Neural cell (in vitro differentiated cells): ENCODE data around the gene TAOK1. TPM values are rescaled to one million over a fixed set of nuclear protein-coding genes. Genes with fewer than 3 reads are reported as not detected.

Experiments used
- H2AFZ ChIP-seq: fragments of 200-600, 300-800 bp; sonication (generic), shearing (Covaris generic); 2 replicates; pipeline ENCODE4 v1.6.0; 2014; ENCODE audit warnings: low read depth, mild to moderate bottlenecking, antibody characterized with exemption, low read length, moderate library complexity
- H3F3A ChIP-seq: fragments of 200-600 bp; shearing (Covaris generic); 2 replicates; pipeline ENCODE4 v1.6.1; 2016; ENCODE audit warnings: mild to moderate bottlenecking, moderate library complexity, mixed read lengths, antibody characterized with exemption, low read length; ENCODE audit not compliant: insufficient read depth, poor library complexity, severe bottlenecking
- H3K27ac ChIP-seq: fragments of 200-600, 300-800 bp; sonication (generic), shearing (Covaris generic); 2 replicates; pipeline ENCODE4 v1.5.1; 2014; ENCODE audit warnings: mild to moderate bottlenecking, low read length, moderate library complexity
- H3K27me3 ChIP-seq: fragments of 300-800, 200-600 bp; sonication (generic), shearing (Covaris generic); 2 replicates; pipeline ENCODE4 v1.6.0; 2014; ENCODE audit warnings: mild to moderate bottlenecking, low read depth, low read length, moderate library complexity; ENCODE audit not compliant: insufficient read depth
- H3K36me3 ChIP-seq: fragments of 300-800, 200-600 bp; sonication (generic), shearing (Covaris generic); 2 replicates; pipeline ENCODE4 v1.5.1; 2014; ENCODE audit warnings: mild to moderate bottlenecking, antibody characterized with exemption, low read length, moderate library complexity; ENCODE audit not compliant: insufficient read depth
- H3K4me2 ChIP-seq: fragments of 300-800, 200-600 bp; sonication (generic), shearing (Covaris generic); 2 replicates; pipeline ENCODE4 v1.6.0; 2014; ENCODE audit warnings: mild to moderate bottlenecking, low read length
- H3K4me3 ChIP-seq: fragments of 300-800, 200-600 bp; sonication (generic), shearing (Covaris generic); 2 replicates; pipeline ENCODE4 v1.5.1; 2014; ENCODE audit warnings: mild to moderate bottlenecking, low read length, moderate library complexity
- H3K79me2 ChIP-seq: fragments of 200-600 bp; shearing (Covaris generic); replicated peaks from 2 replicates; pipeline ENCODE4 v1.6.0; 2014; ENCODE audit warnings: mild to moderate bottlenecking, low read length, moderate library complexity; ENCODE audit not compliant: insufficient read depth
- H3K9ac ChIP-seq: fragments of 300-800, 200-600 bp; sonication (generic), shearing (Covaris generic); 2 replicates; pipeline ENCODE4 v1.6.1; 2016; ENCODE audit warnings: mild to moderate bottlenecking, low read length, mixed read lengths
- H3K9me2 ChIP-seq: fragments of 200-600 bp; shearing (Covaris generic); 2 replicates; pipeline ENCODE4 v1.6.1; 2016; ENCODE audit warnings: mild to moderate bottlenecking, low read length, mixed read lengths; ENCODE audit not compliant: insufficient read depth
- H3K9me3 ChIP-seq: fragments of 200-600, 300-800 bp; sonication (generic), shearing (Covaris generic); 2 replicates; pipeline ENCODE4 v1.6.1; 2016; ENCODE audit warnings: mild to moderate bottlenecking, mixed run types, low read length, moderate library complexity, mixed read lengths
- H4K20me1 ChIP-seq: fragments of 200-600 bp; shearing (Covaris generic); 2 replicates; pipeline ENCODE4 v1.6.1; 2016; ENCODE audit warnings: mild to moderate bottlenecking, mixed run types; ENCODE audit not compliant: insufficient read depth
- CTCF ChIP-seq: fragments of 450-650 bp; IDR thresholded peaks from 2 replicates; pipeline ENCODE4 v1.5.1; 2014; ENCODE audit warnings: antibody characterized with exemption, mild to moderate bottlenecking, moderate library complexity; ENCODE audit not compliant: poor library complexity, severe bottlenecking
- EP300 ChIP-seq: fragments of 450-650 bp; conservative IDR thresholded peaks from 2 replicates; pipeline ENCODE4 v1.6.1; 2014; ENCODE audit warnings: antibody characterized with exemption, mild to moderate bottlenecking, moderate library complexity; ENCODE audit not compliant: poor library complexity, severe bottlenecking
- EZH2 ChIP-seq: fragments of 200-600, 300-800 bp; shearing (Covaris generic), sonication (generic); IDR thresholded peaks from 2 replicates; pipeline ENCODE4 v1.6.1; 2014; ENCODE audit warnings: antibody characterized with exemption, low read length, borderline replicate concordance, mild to moderate bottlenecking; ENCODE audit not compliant: insufficient read depth, poor library complexity, severe bottlenecking
- MXI1 ChIP-seq: fragments of 450-650 bp; conservative IDR thresholded peaks from 2 replicates; pipeline ENCODE4 v1.6.1; 2014; ENCODE audit warnings: antibody characterized with exemption, mild to moderate bottlenecking; ENCODE audit not compliant: poor library complexity, severe bottlenecking
- POLR2AphosphoS5 ChIP-seq: IDR thresholded peaks from 2 replicates; pipeline ENCODE4 v1.6.1; 2012
- RAD21 ChIP-seq: fragments of 450-650 bp; conservative IDR thresholded peaks from 2 replicates; pipeline ENCODE4 v1.6.1; 2014; ENCODE audit warnings: antibody characterized with exemption, mild to moderate bottlenecking, moderate library complexity
- REST ChIP-seq: IDR thresholded peaks from 2 replicates; pipeline ENCODE4 v1.6.1; 2012; ENCODE audit warnings: borderline replicate concordance
- SMC3 ChIP-seq: fragments of 450-650 bp; conservative IDR thresholded peaks from 2 replicates; pipeline ENCODE4 v1.6.1; 2014; ENCODE audit warnings: antibody characterized with exemption, mild to moderate bottlenecking, moderate library complexity; ENCODE audit not compliant: poor library complexity
- TAF1 ChIP-seq: IDR thresholded peaks from 2 replicates; pipeline ENCODE4 v1.6.1; 2012; ENCODE audit warnings: low read depth
- polyA plus RNA-seq: library from polyadenylated mRNA; depleted of rRNA; stranded (reverse); fragments of >200 nt; gene quantifications from 2 replicates; pipeline ENCODE4 v1.2.3, GENCODE V29; 2014

Gene TAOK1
- polyA plus RNA-seq, 1 donor from 2014 or later: 53.2 TPM

DNA sequence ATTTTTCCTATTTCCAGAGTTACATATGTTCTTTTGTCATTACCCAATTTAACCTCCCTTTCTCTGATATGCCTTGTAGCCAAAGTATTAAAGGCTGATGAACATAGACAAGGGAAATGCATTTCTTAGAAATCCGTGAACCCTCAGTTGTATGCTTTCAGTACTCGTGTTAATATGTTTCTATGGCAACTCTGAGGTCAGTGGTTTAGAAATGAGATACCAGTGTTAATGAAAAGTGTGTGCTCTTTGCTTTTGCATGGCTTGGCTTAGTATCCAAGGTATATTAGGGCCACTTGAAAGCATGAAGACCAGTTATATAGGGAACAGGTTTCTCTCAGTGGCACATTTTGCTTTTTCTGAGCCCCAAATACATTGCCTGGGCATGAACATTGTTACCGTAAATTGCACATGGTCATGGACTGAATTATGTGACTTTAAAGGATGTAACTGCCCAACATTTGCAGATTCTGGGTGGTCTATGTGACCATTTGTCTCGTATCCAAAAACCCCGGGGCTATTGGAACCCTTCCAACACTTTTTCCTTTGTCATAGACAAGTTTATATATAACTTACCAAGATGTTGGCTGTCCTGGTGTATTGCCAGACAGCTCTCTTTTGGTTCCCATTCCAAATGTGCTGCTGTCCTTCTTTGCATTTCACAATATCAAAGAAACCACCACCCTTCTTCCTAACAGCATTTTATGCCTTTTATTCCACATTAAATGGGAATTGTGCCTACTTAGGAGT is 159.2 kb downstream of the TAOK1 start:
- no peak overlapping the region for H3K4me3 ChIP-seq
- no peaks in the 10 kb centered on the region for H3K79me2 ChIP-seq
- no peaks in the 10 kb centered on the region for H4K20me1 ChIP-seq
- H3K9me2 ChIP-seq: no peaks in the 10 kb centered on the region
- no peak overlapping the region for H3K9ac ChIP-seq
- H2AFZ ChIP-seq: no peak overlapping the region
- peaks cover under 1% of the 10 kb centered on the region for H3K36me3 ChIP-seq
- no peaks in the 10 kb centered on the region for H3F3A ChIP-seq
- no peak for TF ChIP-seq POLR2AphosphoS5
- TF ChIP-seq SMC3: no peak
- no peak for TF ChIP-seq RAD21
- no peak for TF ChIP-seq REST
- TF ChIP-seq EZH2: no peak
- no peaks in the 10 kb centered on the region for H3K9me3 ChIP-seq
- H3K27ac ChIP-seq: no peak overlapping the region
- H3K27me3 ChIP-seq: no peaks in the 10 kb centered on the region
- no peak overlapping the region for H3K4me2 ChIP-seq

DNA sequence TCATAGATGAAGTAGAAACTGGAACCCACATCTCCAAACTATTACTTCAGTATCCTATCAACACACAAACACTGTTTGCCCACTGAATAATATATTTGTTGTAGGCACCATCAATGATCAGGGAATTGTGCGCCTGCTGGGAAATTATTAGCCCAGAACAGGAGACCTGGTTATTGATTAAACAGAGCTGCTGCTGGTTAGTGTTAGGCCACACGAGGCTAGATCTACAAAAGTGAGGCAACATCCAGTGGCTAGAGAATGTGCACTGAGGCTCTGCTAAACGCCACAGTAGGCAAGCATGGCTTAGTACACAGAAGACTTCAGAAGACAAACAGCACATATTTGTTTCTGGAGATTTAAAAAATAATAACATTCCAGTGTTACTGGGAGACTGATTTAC is 165.7 kb downstream of the TAOK1 start:
- Histone ChIP-seq H3F3A (no peaks in the 10 kb centered on the region), H3K4me2 (no peak overlapping the region), H3K27me3 (no peaks in the 10 kb centered on the region), H3K9me3 (no peaks in the 10 kb centered on the region), H3K9ac (no peak overlapping the region), H3K36me3 (no peaks in the 10 kb centered on the region), H4K20me1 (no peaks in the 10 kb centered on the region), H3K9me2 (no peaks in the 10 kb centered on the region), H3K27ac (no peak overlapping the region), H3K79me2 (no peaks in the 10 kb centered on the region), H2AFZ (no peak overlapping the region), H3K4me3 (no peak overlapping the region)
- TF ChIP-seq EP300 (no peak), CTCF (no peak), RAD21 (no peak), SMC3 (no peak), MXI1 (no peak), REST (no peak), TAF1 (no peak), POLR2AphosphoS5 (no peak), EZH2 (no peak)
